ENCODE measurements around the gene RAB4A. TPM values are rescaled to one million over a fixed set of nuclear protein-coding genes. Genes with fewer than 3 reads are reported as not detected.

RAB4A gene
- total and polyA plus RNA-seq, 2 donors (not counting 1 experiment from before 2014, with no cell fraction given), result 15.7 to 31.5 TPM

- Histone ChIP-seq H2AFZ (ENCODE audit: low read length) (no peak overlapping the region), H3K79me2 (ENCODE audit: control insufficient read depth, insufficient read depth, low read length) (no peaks in the 10 kb centered on the region), H3K27me3 (ENCODE audit: control insufficient read depth, insufficient read depth, low read length) (peaks cover 4% of the 10 kb centered on the region), H3K36me3 (ENCODE audit: control insufficient read depth, insufficient read depth, low read length) (no peaks in the 10 kb centered on the region), H4K20me1 (ENCODE audit: control insufficient read depth, extremely low read depth, insufficient read depth, low read length) (no peaks in the 10 kb centered on the region), H3K4me3 (replicated peaks in 1 of 4; ENCODE audit: control extremely low read depth in 1 of 4, insufficient read depth in 1 of 4, low read depth in 3 of 4, low read length in 4 of 4) (no peak overlapping the region), H3K27ac (ENCODE audit: insufficient read depth, low read length) (no peak overlapping the region), H3K9ac (ENCODE audit: insufficient read depth, low read length) (no peak overlapping the region), H3K9me3 (ENCODE audit: control insufficient read depth, insufficient read depth, low read depth, low read length) (no peaks in the 10 kb centered on the region), H3K4me1 (ENCODE audit: control insufficient read depth, extremely low read depth, insufficient read depth, low read length) (no peaks in the 10 kb centered on the region), H3K4me2 (ENCODE audit: extremely low read depth, insufficient read depth, low read length) (no peak overlapping the region)
- TF ChIP-seq CTCF (conservative IDR thresholded peaks at IDR 0.05 in 1 of 2, IDR thresholded peaks at IDR 0.05 in 1 of 2; ENCODE audit: low read depth in 1 of 2, low read length in 2 of 2) (no peak), EZH2 (IDR thresholded peaks at IDR 0.05; ENCODE audit: low read length, missing control alignments) (no peak)
- peak in 1 of 2 donors; percentile 78 for DNase-seq (ENCODE audit: low read depth in 2 of 2)
Measured at GRCh38 chr1:229229721-229230139, 41.2 kb upstream of the RAB4A start.

GRCh38 chr1:229230140-229230892, 40.6 kb upstream of the RAB4A start:
- Histone ChIP-seq H3K27me3 (ENCODE audit: control insufficient read depth, insufficient read depth, low read length) (peaks cover 4% of the 10 kb centered on the region), H3K36me3 (ENCODE audit: control insufficient read depth, insufficient read depth, low read length) (no peaks in the 10 kb centered on the region), H3K27ac (ENCODE audit: insufficient read depth, low read length) (no peak overlapping the region), H2AFZ (ENCODE audit: low read length) (no peak overlapping the region), H4K20me1 (ENCODE audit: control insufficient read depth, extremely low read depth, insufficient read depth, low read length) (no peaks in the 10 kb centered on the region), H3K9ac (ENCODE audit: insufficient read depth, low read length) (no peak overlapping the region), H3K4me2 (ENCODE audit: extremely low read depth, insufficient read depth, low read length) (no peak overlapping the region), H3K4me1 (ENCODE audit: control insufficient read depth, extremely low read depth, insufficient read depth, low read length) (no peaks in the 10 kb centered on the region), H3K4me3 (replicated peaks in 1 of 4; ENCODE audit: control extremely low read depth in 1 of 4, insufficient read depth in 1 of 4, low read depth in 3 of 4, low read length in 4 of 4) (no peak overlapping the region), H3K9me3 (ENCODE audit: control insufficient read depth, insufficient read depth, low read depth, low read length) (no peaks in the 10 kb centered on the region), H3K79me2 (ENCODE audit: control insufficient read depth, insufficient read depth, low read length) (no peaks in the 10 kb centered on the region)
- no peak for DNase-seq (ENCODE audit: low read depth in 2 of 2)
- TF ChIP-seq EZH2 (IDR thresholded peaks at IDR 0.05; ENCODE audit: low read length, missing control alignments) (no peak), CTCF (conservative IDR thresholded peaks at IDR 0.05 in 1 of 2, IDR thresholded peaks at IDR 0.05 in 1 of 2; ENCODE audit: low read depth in 1 of 2, low read length in 2 of 2) (no peak)

- TF ChIP-seq CTCF (conservative IDR thresholded peaks at IDR 0.05 in 1 of 2, IDR thresholded peaks at IDR 0.05 in 1 of 2; ENCODE audit: low read depth in 1 of 2, low read length in 2 of 2) (no peak), EZH2 (IDR thresholded peaks at IDR 0.05; ENCODE audit: low read length, missing control alignments) (no peak)
- Histone ChIP-seq H4K20me1 (ENCODE audit: control insufficient read depth, extremely low read depth, insufficient read depth, low read length) (no peaks in the 10 kb centered on the region), H3K27ac (ENCODE audit: insufficient read depth, low read length) (no peak overlapping the region), H3K36me3 (ENCODE audit: control insufficient read depth, insufficient read depth, low read length) (no peaks in the 10 kb centered on the region), H3K79me2 (ENCODE audit: control insufficient read depth, insufficient read depth, low read length) (no peaks in the 10 kb centered on the region), H3K4me1 (ENCODE audit: control insufficient read depth, extremely low read depth, insufficient read depth, low read length) (no peaks in the 10 kb centered on the region), H3K9me3 (ENCODE audit: control insufficient read depth, insufficient read depth, low read depth, low read length) (no peaks in the 10 kb centered on the region), H3K9ac (ENCODE audit: insufficient read depth, low read length) (no peak overlapping the region), H2AFZ (ENCODE audit: low read length) (no peak overlapping the region), H3K4me3 (replicated peaks in 1 of 4; ENCODE audit: control extremely low read depth in 1 of 4, insufficient read depth in 1 of 4, low read depth in 3 of 4, low read length in 4 of 4) (no peak overlapping the region), H3K4me2 (ENCODE audit: extremely low read depth, insufficient read depth, low read length) (no peak overlapping the region), H3K27me3 (ENCODE audit: control insufficient read depth, insufficient read depth, low read length) (peaks cover 4% of the 10 kb centered on the region)
- DNase-seq (ENCODE audit: low read depth in 2 of 2), result peak in 1 of 2 donors; percentile 36
Measured at GRCh38 chr1:229230893-229231753, 39.8 kb upstream of the RAB4A start.

All from fibroblast of lung (primary cell).